ENCODE data around the gene SEPTIN5.
"Not testable (repeated sequence)": the region's sequence is repeated elsewhere in the genome, so short reads cannot be mapped to it uniquely, and the experiment has no call there.

Gene SEPTIN5

DNA sequence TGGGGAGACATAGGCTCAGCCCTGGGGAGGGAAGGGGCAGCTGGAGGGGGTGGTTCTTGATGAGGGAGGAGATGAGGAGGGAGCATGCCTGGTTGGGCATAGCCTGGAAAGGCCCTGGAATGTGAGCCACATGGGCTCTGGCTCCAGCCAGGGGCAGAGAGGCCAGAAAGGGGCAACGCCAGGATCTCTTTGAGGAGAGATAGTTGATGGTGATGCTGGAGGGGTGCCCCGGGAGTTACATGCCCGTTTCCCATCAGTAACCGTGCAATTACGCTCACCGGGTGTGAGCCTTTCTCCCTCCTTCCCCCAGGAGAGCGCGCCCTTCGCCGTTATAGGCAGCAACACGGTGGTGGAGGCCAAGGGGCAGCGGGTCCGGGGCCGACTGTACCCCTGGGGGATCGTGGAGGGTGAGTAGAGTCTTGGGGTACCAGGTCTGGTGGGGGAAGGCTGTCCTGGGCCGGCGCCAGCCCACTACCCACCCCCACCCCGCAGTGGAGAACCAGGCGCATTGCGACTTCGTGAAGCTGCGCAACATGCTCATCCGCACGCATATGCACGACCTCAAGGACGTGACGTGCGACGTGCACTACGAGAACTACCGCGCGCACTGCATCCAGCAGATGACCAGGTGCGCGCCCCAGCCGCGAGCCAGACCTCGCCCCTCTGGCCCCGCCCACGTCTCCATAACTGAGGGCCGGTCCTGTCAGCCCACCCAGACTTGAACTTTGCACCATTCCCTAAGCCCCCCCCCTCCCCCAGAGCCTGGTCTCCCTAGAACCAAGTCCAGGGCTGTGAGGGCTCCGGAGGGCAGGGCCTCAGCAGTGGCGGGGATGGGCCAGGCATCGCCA is 7.3 kb downstream of the SEPTIN5 start:
- no peak for DNase-seq

- DNase-seq: no peak
These were observed 8.1 kb downstream of the SEPTIN5 start for GRCh38 chr22:19722178-19722981.

DNA sequence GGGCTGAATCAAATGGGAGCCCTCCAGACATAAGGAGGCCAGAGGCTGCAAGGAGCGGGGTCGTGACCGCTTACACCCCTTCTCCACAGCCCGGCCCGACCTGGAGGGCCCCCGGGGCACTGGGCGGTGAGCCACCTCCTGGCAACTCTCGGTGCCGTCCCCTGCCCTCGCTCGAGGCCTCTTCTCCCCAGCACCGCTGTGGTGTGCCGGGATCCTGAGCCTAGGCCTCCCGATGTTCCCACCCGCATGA is 8.6 kb downstream of the SEPTIN5 start:
- DNase-seq: no peak

DNA sequence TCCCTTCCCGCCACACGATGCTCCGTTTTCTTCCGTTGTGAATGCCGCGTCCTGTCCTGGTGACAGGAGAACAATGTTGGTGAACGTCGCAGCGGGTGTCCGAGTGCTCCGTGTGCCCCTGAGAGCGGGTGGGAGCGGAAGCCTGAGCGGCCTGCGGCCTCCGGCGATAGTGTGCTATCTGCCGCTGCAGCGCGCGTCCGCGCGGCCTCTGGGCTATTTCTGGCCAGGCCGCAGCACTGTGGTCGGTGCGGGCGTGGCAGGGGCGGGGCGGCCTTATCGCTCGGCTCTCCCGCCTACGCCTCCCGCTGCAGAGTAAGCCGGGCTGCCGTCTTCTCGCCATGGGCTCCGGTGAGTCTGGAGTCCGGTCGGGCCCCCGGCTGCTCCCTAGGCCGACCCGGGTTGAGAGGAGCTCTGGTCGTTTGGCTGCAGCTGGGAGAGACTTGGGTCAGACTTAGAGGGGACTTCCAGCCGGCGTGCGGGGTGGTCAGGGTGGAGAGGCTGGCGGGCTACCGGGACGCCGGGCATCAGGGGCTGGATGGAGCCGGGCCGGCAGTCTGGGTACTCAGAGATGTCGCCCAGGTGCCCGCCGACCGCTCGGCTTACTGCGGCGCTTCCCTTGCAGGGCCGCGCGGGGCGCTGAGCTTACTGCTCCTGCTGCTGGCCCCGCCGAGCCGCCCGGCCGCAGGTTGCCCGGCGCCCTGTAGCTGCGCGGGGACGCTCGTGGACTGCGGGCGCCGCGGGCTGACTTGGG is 9.1 kb downstream of the SEPTIN5 start, which contains the start of gene GP1BB:
Gene GP1BB, plus strand, starts transcription at position 308 of the 751 bp plus-strand sequence. Its CDS starts 31 bp downstream, at position 339.
- DNase-seq: no peak

DNA sequence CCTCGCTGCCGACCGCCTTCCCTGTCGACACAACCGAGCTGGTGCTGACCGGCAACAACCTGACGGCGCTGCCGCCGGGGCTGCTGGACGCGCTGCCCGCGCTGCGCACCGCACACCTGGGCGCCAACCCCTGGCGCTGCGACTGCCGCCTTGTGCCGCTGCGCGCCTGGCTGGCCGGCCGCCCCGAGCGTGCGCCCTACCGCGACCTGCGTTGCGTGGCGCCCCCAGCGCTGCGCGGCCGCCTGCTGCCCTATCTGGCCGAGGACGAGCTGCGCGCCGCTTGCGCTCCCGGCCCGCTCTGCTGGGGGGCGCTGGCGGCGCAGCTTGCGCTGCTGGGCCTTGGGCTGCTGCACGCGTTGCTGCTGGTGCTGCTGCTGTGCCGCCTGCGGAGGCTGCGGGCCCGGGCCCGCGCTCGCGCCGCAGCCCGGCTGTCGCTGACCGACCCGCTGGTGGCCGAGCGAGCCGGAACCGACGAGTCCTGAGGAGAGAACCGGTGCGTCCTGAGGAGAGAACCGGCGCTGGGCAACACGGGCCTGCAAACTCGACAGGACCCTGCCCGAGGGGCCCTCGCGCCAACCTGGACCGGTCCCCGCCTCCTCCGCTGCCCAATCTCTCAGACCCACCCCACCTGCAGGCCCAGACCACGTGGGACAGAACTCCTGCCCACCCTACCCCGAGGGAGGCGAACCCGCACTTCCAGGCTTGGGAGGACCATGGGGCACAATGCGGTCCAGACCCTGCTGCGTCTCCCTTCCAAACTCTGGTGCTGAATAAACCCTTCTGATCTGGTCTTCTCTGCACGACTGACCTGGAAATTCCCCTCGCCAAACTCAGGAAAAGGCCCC is 9.9 kb downstream of the SEPTIN5 start:
- DNase-seq: no peak

GRCh38 chr22:19724927-19725661 is 10.8 kb downstream of the SEPTIN5 start:
- no peak for DNase-seq

- DNase-seq: not testable (repeated sequence)
These were observed 11.9 kb downstream of the SEPTIN5 start for GRCh38 chr22:19726064-19726788.

DNA sequence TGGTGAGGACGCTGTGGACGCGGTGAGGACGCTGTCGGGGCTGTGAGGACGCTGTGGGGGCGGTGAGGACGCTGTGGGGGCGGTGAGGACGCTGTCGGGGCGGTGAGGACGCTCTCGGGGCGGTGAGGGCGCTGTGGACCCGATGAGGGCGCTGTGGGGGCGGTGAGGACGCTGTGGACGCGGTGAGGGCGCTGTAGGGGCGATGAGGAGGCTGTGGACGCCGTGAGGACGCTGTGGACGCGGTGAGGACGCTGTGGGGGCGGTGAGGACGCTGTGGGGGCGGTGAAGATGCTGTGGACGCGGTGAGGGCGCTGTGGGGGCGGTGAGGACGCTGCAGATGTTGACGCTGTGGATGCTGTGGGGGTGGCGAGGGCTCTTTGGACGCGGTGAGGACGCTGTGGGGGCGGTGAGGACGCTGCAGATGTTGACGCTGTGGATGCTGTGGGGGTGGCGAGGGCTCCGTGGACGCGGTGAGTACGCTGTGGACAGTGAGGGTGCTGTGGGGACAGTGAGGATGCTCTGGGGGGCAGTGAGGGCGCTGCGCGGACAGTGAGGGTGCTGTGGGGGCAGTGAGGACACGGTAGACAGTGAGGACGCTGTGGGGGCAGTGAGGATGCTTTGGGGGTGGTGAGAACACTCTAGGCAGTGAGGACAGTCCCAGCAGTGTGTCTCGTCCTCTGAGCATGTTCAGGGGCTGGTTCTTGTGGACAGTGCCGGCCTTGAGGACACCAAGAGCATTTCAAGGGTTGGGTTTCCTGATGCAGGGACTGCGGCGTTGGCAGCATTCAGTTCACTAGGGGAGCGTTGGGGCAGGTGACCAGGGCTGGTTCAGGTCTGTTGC is 13.2 kb downstream of the SEPTIN5 start:
- no peak for DNase-seq

DNA sequence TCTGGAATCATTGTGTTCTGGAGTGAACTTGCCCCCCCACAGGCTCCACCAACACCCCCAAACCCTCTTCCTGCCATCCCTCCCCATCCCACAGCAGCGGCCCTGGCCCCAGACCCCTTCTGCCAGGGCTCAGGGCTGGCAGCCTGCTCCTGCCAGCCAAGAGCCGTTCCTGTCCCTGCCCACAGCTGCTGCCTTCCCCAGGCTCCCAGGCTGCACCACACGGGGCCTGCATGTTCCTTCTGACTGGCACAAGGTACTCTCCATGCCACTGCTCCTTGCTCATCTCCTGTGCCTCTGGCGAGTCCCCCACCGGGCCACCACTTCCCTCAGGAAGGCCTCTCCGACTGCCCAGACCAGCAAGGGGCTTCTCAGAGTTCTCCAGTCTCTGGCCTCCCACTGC is 14.0 kb downstream of the SEPTIN5 start:
- DNase-seq: no peak

- no peak for DNase-seq
These were observed 14.5 kb downstream of the SEPTIN5 start for GRCh38 chr22:19728836-19729235.

DNA sequence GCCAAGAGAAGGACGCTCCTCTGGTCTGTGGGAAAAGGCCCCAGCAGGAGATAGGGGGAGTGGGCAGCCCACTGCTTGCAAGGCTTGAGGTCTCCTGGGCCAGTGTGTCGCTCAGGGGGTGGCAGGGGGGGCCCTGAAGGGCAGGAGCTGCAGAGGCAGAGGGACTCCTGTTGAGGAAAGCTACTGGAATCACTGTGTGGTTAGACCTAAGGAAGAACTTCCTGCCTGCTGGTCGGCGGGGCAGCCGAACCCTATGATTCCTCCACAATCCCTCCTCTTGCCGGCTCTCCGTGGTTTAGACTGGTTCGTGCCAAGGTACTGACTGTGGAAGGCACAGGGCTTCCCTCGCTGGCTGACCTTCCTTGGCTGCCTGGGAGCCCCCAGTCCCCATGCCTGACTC is 15.2 kb downstream of the SEPTIN5 start:
- DNase-seq: no peak

DNA sequence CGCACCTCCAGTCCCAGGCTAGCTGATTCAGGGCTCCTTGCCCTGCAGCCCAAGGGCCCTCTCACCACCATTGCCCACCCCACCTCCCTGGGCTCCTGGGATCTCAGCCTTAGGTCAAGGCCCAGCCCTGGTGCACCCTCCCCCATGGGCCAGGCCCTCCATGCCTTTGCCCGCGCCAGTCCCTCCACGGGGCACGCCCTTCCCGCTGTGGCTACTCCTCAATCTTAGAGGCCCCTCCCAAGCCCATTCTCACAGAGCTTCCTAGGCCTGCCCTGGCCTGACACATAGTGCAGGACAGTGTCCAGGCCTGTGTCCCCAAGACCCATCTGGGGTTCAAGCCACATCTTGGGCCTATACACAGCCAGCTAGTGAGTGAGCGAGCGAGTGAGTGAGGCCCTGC is 15.9 kb downstream of the SEPTIN5 start:
- no peak for DNase-seq

GRCh38 chr22:19730655-19731360 is 16.5 kb downstream of the SEPTIN5 start:
- no peak for DNase-seq

DNA sequence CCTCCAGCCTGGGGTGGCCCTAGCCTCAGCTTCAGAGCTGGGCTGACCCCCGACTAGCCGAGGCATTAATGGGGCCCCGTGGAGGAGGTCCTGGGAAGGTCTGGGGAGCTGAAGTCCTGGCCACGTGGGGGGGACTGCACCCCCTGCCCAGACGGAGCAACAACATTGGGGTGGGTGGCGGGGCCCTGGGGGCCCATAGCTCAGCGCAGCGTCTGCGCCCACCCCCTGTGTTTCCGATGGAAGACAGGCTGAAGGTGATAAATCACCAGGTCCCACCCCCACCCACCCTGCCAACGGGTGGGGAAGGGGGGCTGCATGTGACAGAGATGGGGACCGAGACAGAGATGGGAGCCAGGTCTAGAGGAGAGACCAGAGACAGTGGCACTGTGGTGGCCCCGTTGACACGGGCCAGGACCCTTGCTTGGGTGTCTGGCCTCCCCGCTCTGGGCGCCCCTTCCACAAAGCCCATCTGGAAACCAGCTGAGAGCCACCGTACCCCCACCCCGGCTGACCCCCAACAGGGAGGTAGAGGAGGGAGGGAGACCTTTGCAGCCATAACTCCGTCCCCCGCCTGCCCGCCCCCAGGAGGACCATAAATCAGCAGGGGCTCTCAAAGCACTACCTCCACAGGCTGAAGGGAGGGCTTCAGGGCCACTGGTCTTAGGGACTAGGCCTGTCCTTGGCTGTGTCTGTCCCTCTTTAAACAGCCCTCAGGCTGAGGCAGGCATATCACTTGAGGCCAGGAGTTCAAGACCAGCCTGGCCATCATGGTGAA is 17.2 kb downstream of the SEPTIN5 start:
- DNase-seq: no peak

DNA sequence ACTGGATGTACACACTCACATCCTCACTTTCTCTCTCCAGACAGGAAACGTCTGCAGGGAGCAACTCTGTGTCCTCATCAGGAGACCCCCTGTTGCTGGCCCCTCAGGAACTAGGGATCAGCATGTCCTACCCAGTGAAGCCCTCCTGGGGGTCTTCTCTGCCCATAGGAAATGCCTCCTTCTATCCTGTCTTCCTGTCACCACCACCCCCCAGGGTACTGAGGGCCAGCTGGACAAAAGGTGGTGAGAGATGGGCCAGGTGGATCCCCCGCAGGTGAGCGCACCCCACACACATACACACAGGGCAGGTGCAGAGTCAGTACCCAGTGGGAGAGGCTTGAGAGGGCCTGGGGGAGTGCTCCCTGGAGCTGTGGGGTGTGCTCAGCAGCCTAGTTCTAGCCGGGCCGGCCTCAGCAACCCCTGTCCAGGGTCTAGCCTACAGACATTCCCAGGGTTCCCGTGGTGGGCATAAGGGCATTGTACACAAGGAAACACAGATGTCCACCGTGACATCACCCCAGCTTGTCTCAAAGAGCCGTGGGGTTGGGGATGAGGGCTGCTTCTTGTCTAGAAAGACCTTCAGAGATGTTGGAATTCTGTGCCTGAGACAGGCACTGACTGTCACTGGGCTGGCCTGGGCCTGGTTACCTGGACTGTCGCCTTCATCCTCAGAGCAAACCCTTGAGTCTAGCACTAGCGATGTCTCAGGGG is 18.3 kb downstream of the SEPTIN5 start:
- no peak for DNase-seq

- no peak for DNase-seq
These were observed 19.5 kb downstream of the SEPTIN5 start for GRCh38 chr22:19733755-19734154.

DNA sequence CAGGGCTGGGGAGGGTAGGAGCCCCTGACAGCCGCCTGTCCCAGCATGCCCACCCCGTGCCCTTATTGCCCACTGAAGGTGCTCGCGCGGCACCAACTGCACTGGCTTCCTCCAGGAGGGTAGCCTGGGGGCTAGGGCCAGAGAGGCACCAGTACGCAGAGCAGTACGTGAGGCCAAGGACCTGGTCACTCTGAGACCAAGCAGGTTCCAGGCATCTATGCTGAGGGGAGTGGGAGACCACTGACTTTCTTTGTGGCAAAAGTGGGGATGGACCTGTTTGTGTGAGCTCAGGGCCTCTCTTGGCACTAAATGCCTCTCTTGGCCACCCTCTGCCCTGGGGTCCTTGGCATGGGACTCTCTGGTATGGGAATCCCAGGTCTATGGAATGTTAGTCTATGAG is 19.9 kb downstream of the SEPTIN5 start:
- no peak for DNase-seq

- no peak for DNase-seq
These were observed 20.6 kb downstream of the SEPTIN5 start for GRCh38 chr22:19734837-19735382.

All from NCI-H2081 treated with DMSO at 0.1 percent for 48 hours (cell line).